Keratinocyte (primary cell): Measurements from ENCODE around the gene CTNNA3.

Experiments
- CTCF ChIP-seq, 3 experiments: IDR thresholded peaks in 1 of 3; conservative IDR thresholded peaks in 1 of 3; optimal IDR thresholded peaks in 1 of 3; 2 replicates in 2 of 3; 3 replicates in 1 of 3; pipeline versions ENCODE3 to v1.5.1; 2011; ENCODE audit warnings: low read length in 3 of 3, mild to moderate bottlenecking in 3 of 3, moderate library complexity in 2 of 3, control low read depth in 1 of 3, inconsistent platforms in 1 of 3; ENCODE audit not compliant: insufficient read depth in 2 of 3; ENCODE audit errors: extremely low read depth in 1 of 3
- EZH2 ChIP-seq: IDR thresholded peaks from one replicate; pipeline ENCODE4 v1.6.1; 2012; ENCODE audit warnings: inconsistent platforms, mild to moderate bottlenecking, low read length, moderate library complexity

DNA sequence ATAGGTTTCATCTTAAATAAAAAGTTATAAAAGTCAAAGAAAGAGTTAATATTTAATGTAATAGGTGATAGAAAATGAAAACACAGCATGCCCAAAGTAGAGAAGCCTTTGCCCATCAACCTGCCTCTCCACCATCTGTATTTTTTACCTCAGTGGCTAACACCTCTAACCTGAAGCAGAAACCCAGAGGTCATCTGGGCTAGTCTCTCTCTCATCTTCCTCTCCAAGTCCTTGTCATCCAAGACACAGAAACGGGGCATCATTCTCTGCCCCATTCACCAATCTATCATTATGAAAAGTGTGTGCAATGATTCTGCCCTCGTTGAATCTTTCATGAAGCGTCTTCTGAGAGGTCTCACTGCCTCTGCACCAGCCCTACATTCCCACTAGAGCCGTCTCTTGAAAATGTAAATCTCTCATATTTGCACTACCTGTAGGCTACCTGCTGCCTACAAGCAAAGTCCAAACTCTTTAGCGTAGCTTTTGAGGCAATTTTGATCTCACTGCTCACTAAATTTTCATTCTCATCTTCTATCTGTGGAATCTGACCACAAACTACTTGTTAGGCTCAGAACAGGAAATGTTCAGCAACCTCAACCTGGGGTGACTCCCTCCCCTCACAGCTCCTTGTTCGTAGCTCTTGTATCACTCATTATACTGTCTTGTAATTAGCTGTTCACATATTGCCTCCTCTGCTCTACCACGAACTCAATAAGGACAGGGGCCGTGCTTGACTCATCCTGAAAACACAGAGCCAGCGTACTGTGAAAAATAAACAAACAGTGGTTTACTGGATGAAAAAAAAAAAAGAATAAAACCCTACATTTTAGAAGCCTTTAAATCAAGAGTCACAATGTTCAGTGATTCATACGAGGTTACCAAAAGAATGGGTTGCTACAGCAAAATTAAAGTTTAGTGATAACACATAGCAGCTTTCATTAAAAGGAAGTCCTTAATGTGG, 83.1 kb downstream of the CTNNA3 start:
- TF ChIP-seq CTCF (optimal IDR thresholded peaks at IDR 0.05 in 1 of 3, IDR thresholded peaks at IDR 0.05 in 1 of 3, conservative IDR thresholded peaks at IDR 0.05 in 1 of 3; ENCODE audit: extremely low read depth in 1 of 3, insufficient read depth in 2 of 3, low read length in 3 of 3) = no peak
- TF ChIP-seq EZH2 = no peak
